Thyroid gland (tissue), 4 donors: Measurements from ENCODE around the gene PDE4B.

Experiments used
- POLR2A ChIP-seq, 2 donors: fragments of 450-650 bp; IDR thresholded peaks; one replicate each; pipeline ENCODE4 v1.6.1; 2017; ENCODE audit warnings: antibody characterized with exemption in 2 of 2, mild to moderate bottlenecking in 2 of 2, moderate library complexity in 1 of 2
- TF ChIP-seq, protein P1 (sequence below), 6 experiments: fragments of 200-600 bp in 3 of 6; fragments of 450-650 bp in 3 of 6; sonication (generic) in 3 of 6; IDR thresholded peaks; one replicate each; pipeline ENCODE4 v1.5.1; 2016 to 2019; ENCODE audit warnings: antibody characterized with exemption in 6 of 6, mild to moderate bottlenecking in 2 of 6, inconsistent platforms in 1 of 6, moderate library complexity in 1 of 6

DNA sequence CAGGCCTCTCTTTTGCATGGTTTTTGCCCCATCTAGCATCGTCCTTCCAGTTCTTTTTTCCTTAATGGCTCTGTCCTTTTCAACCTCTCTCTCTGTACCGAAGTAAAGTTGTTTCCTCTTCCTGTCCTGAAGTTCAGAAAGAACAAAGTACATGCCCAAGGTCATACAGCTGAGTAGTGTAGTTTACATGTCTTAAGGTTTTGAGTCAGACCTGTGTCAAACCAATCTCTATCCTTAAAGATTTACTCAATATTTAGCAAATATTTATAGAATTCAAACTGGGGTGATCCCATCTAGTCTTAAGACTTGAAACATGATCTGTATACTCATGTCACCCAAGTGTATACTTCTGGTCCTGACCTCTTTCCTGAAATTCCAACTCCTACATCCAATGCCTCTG is 622.6 kb downstream of the PDE4B start:
- TF ChIP-seq, protein P1, sequence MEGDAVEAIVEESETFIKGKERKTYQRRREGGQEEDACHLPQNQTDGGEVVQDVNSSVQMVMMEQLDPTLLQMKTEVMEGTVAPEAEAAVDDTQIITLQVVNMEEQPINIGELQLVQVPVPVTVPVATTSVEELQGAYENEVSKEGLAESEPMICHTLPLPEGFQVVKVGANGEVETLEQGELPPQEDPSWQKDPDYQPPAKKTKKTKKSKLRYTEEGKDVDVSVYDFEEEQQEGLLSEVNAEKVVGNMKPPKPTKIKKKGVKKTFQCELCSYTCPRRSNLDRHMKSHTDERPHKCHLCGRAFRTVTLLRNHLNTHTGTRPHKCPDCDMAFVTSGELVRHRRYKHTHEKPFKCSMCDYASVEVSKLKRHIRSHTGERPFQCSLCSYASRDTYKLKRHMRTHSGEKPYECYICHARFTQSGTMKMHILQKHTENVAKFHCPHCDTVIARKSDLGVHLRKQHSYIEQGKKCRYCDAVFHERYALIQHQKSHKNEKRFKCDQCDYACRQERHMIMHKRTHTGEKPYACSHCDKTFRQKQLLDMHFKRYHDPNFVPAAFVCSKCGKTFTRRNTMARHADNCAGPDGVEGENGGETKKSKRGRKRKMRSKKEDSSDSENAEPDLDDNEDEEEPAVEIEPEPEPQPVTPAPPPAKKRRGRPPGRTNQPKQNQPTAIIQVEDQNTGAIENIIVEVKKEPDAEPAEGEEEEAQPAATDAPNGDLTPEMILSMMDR (IDR thresholded peaks at IDR 0.05): no peak
- TF ChIP-seq POLR2A (IDR thresholded peaks at IDR 0.05): no peak
